ENCODE data around the gene CUL5. TPM values are rescaled to one million over a fixed set of nuclear protein-coding genes. Genes with fewer than 3 reads are reported as not detected.

The CUL5 gene
- total RNA-seq, 4 donors from 2014 or later = 25.3 to 41.1 (median 32.3) TPM

GRCh38 chr11:108012139-108012725 is 3.5 kb downstream of the CUL5 start:
- Histone ChIP-seq H3K27me3 (no peaks in the 10 kb centered on the region), H3K27ac (no peak overlapping the region), H3K4me1 (peaks cover 0 to 57% (median 21%) of the 10 kb centered on the region in 4 donors), H3K9me3 (no peaks in the 10 kb centered on the region), H3K4me3 (no peak overlapping the region), H3K36me3 (no peaks in the 10 kb centered on the region)
- DNase-seq (ENCODE audit: low spot score in 2 of 2) = no peak
- TF ChIP-seq POLR2A (IDR thresholded peaks at IDR 0.05) (no peak), EP300 (IDR thresholded peaks at IDR 0.05) (no peak)
- TF ChIP-seq, protein P1, sequence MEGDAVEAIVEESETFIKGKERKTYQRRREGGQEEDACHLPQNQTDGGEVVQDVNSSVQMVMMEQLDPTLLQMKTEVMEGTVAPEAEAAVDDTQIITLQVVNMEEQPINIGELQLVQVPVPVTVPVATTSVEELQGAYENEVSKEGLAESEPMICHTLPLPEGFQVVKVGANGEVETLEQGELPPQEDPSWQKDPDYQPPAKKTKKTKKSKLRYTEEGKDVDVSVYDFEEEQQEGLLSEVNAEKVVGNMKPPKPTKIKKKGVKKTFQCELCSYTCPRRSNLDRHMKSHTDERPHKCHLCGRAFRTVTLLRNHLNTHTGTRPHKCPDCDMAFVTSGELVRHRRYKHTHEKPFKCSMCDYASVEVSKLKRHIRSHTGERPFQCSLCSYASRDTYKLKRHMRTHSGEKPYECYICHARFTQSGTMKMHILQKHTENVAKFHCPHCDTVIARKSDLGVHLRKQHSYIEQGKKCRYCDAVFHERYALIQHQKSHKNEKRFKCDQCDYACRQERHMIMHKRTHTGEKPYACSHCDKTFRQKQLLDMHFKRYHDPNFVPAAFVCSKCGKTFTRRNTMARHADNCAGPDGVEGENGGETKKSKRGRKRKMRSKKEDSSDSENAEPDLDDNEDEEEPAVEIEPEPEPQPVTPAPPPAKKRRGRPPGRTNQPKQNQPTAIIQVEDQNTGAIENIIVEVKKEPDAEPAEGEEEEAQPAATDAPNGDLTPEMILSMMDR (IDR thresholded peaks at IDR 0.05) = no peak
- WGBS, 2 donors = 95 to 96% methylated on average over 5 of the region's 5 CpGs

DNA sequence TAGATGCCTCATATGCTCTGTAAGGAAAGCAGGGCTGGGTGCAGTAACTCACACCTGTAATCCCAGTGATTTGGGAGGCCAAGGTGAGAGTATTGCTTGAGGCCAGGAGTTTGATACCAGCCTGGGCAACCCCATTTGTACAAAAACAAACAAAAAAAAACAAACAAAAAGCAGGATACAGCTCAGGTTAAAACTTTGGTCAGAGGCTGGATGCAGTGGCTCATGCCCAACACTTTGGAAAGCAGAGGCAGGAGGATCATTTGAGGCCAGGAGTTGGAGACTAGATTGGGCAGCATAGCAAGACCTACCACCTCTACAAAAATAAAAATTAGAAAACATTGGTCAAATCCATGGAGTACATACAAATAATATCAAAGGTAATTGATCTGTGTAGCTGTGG is 7.9 kb downstream of the CUL5 start:
- H3K27me3 ChIP-seq = no peaks in the 10 kb centered on the region
- TF ChIP-seq, protein P1 (IDR thresholded peaks at IDR 0.05) = no peak
- TF ChIP-seq EP300 (IDR thresholded peaks at IDR 0.05) = no peak
- TF ChIP-seq POLR2A (IDR thresholded peaks at IDR 0.05) = no peak
- H3K4me1 ChIP-seq = peaks cover 0 to 65% (median 7%) of the 10 kb centered on the region in 4 donors

GRCh38 chr11:108018708-108019107 is 10.0 kb downstream of the CUL5 start:
- 84 to 89% methylated on average over 2 of the region's 2 CpGs for WGBS, 2 donors
- H3K4me3 ChIP-seq = no peak overlapping the region
- no peak overlapping the region for H3K27ac ChIP-seq
- DNase-seq (ENCODE audit: low spot score in 2 of 2) = no peak
- no peaks in the 10 kb centered on the region for H3K9me3 ChIP-seq
- no peaks in the 10 kb centered on the region for H3K27me3 ChIP-seq
- H3K36me3 ChIP-seq = no peaks in the 10 kb centered on the region
- TF ChIP-seq, protein P1 (IDR thresholded peaks at IDR 0.05) = no peak
- TF ChIP-seq EP300 (IDR thresholded peaks at IDR 0.05) = no peak
- TF ChIP-seq POLR2A (IDR thresholded peaks at IDR 0.05) = no peak
- peaks cover 0 to 55% (median 3%) of the 10 kb centered on the region in 4 donors for H3K4me1 ChIP-seq

More for the DNA sequence above, 7.9 kb downstream of the CUL5 start:
- H3K27ac ChIP-seq = no peak overlapping the region
- no peak for DNase-seq (ENCODE audit: low spot score in 2 of 2)
- no peaks in the 10 kb centered on the region for H3K36me3 ChIP-seq
- H3K4me3 ChIP-seq = no peak overlapping the region
- H3K9me3 ChIP-seq = no peaks in the 10 kb centered on the region

DNA sequence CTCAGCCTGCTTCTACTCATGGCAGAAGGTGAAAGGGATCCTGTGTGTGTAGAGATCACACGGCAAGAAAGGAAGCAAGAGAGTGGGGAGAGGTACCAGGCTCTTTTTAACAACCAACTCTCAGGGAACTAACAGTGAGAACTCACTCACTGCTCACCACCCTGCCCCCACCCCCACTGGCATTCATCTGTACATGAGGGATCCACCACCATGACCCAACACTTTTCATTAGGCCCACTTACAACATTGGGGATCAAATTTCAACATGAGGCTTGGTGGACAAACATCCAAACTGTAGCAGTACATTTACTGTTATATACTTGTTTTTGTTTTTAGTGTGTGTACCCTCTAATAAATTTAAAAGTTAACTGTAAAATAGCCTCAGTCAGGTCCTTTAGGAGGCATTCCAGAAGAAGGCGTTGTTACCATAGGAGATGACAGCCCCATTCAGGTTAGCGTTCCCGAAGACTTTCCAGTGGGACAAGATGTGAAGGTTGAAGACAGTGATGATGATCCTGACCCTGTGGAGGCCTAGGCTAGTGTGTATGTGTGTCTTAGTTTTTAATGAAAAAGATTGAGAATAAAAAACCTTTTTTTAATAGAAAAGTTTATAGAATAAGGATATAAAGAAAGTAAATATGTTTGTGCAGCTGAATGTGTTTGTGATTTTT is 11.3 kb downstream of the CUL5 start:
- DNase-seq (ENCODE audit: low spot score in 2 of 2) = no peak

More for the DNA sequence above, 11.3 kb downstream of the CUL5 start:
- no peaks in the 10 kb centered on the region for H3K27me3 ChIP-seq
- H3K4me3 ChIP-seq = no peak overlapping the region
- peaks cover 0 to 50% (median 0%) of the 10 kb centered on the region in 4 donors for H3K4me1 ChIP-seq
- H3K36me3 ChIP-seq = no peaks in the 10 kb centered on the region
- H3K27ac ChIP-seq = no peak overlapping the region
- TF ChIP-seq EP300 (IDR thresholded peaks at IDR 0.05) = no peak
- TF ChIP-seq POLR2A (IDR thresholded peaks at IDR 0.05) = no peak
- TF ChIP-seq, protein P1 (IDR thresholded peaks at IDR 0.05) = no peak
- WGBS, 2 donors = 69 to 71% methylated on average over 4 of the region's 4 CpGs
- no peaks in the 10 kb centered on the region for H3K9me3 ChIP-seq
